Measurements from ENCODE around the gene SKP2.
A peak's percentile ranks its signal among the peaks of the same experiment; 100 is the strongest.
"Not testable (repeated sequence)": the region's sequence is repeated elsewhere in the genome, so short reads cannot be mapped to it uniquely, and the experiment has no call there.

SKP2 gene

DNA sequence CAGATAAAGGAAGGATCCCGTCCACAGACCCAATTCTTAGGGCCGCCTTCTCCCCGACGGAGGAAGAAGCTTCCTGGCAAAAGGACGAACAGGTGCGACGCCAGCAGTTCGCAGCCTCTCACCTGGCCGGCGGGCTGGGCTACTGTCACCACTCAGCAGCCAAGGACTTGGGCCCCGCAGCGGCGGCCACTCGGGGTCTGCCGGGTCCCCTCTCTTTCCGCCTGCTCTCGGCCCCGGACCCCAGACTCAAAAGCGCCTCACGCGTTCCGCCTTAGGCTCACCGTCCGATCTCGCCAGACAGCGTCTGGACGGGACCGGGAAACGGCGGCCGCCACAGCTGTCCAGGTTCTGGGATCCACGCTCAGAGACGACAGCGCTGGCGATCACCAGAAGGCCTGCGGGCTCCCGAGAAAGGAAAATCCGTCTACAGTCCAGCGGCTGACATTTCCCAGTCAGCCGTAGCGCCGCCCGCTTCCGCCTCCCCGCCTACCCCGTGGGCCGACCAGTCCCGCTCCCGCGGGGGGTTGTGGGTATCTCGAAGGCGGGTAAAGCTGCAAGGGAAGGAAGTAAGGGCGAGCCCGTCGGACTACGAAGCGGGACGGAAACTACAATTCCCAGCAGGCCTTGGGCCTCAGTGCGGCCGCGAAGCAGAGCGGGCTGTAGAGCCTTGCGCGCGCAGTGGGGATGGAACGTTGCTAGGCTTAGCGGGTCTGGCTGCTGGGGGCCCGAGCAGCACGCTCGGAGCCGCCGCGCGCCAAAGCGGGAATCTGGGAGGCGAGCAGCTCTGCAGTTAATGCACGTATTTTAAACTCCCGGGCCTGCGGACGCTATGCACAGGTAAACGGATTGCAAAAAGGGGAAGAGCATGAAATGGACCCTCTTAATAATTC is at the start of gene SKP2, which contains the start of gene LMBRD2:
Gene SKP2, plus strand, starts transcription at position 678 of the 890 bp plus-strand sequence. Its CDS starts 152 bp downstream, at position 830.
Gene LMBRD2, minus strand, starts transcription at position 454 of the 890 bp plus-strand sequence. CDS start 8,538 bp downstream, outside the sequence.
- peak; percentile 100 for DNase-seq

DNA sequence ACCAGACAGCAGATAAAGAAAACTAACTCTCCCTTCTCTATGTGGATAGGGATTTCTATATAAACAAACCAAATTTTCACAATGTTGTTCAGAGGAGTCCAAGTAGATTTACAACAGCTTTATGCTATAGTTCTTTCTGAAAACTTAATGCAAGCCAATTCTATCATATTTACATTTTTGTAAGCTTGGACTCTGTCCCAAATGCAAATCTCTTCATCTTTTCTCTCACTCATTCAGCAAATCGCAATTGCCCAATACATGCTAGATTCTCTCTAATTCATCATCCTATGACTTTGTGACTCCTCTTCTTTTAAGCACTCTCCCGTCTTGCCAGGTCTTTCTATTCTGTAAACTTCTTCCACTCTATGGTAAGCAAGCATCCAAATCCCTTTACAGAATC is 46.1 kb upstream of the SKP2 start:
- no peak for DNase-seq

DNA sequence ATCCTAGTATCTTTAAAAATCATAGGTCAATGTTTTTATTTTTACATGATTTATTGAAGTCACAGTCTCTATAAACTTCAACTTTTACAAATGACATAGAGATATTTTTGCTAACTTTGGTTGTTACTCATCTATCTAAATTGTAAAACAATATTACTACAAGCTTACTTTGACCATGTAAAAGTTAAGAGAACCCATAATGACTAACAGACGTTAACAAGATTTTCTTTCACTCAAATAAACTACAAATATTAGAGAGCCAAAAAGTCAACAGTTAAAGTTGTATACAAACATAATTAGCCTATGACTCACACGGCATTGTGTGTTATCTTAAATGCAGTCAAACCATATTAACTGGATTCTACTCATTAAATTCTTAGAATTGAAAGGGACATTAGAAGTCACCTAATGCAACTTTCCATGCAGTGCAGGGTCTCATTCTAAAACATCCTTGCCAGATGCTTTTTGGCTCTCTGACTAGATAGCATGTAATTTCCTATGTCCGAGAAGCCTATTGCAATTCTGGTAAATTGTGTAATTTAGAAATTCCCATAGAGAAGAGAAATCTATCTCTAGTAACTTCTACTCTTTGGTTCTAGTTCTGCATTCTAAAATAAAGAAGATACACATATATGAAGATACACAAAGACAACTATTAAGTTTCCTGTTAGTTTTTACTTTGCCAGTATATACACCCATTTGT is 43.0 kb upstream of the SKP2 start:
- DNase-seq = no peak

DNA sequence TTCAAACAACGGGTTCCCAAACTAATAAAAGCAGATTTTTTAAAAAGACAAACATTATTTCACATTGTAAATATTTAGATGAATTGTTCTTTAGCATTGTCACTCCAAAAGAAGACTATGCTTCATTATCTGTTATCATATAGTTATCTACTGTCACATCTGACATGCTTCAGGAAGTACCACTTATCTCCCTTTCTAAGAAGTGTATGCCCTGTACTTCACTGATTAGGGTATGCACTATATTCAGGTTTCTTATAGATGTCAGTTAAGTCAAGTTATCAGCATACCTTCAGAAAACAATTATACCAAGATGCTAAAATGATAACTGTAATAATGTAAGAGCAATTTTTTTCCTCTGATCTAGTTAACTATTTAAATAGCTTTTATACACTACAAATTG is 40.7 kb upstream of the SKP2 start:
- no peak for DNase-seq

DNA sequence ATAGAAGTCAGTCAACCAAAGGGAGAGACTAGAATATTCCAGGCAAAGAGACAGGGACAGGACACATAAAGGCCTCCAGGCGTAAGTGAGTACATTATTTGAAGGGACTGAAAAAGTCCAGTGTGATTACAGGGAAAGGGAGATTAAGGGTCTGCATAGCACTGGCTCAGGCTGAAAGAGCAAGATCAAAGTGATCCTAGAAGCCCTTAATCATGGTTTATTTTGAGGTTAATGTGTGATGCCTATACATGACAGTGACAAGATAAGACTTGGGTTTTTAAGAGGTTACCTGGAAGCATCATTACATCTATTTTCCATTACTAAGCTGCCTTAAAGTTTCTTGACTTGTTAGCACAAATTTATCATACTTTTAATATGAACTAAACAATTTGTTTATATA is 26.0 kb upstream of the SKP2 start:
- no peak for DNase-seq

DNA sequence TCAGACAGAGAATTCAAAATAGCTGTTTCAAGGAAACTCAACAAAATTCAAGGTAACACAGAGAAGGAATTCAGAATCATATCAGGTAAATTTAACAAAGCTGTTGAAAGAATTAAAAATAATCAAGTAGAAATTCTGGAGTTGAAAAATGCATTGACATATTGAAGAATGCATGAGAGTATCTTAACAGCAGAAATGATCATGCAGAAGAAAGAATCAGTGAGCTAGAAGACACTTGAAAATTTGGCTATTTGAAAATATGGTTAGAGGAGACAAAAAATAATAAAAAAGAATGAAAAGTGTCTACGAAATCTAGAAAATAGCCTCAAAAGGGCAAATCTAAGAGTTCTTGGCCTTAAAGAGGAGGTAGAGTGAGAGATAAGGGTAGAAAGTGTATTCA is 23.1 kb upstream of the SKP2 start:
- DNase-seq = no peak

DNA sequence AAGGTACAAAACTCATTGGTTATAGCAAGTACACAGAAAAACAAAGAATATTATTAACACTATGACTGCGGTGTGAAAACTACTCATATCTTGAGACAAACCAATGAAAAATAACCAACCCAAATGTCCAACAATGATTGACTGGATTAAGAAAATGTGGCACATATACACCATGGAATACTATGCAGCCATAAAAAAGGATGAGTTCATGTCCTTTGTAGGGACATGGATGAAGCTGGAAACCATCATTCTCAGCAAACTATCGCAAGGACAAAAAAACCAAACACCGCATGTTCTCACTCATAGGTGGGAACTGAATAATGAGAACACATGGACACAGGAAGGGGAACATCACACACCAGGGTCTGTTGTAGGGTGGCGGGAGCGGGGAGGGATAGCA is 22.2 kb upstream of the SKP2 start:
- DNase-seq = not testable (repeated sequence)

DNA sequence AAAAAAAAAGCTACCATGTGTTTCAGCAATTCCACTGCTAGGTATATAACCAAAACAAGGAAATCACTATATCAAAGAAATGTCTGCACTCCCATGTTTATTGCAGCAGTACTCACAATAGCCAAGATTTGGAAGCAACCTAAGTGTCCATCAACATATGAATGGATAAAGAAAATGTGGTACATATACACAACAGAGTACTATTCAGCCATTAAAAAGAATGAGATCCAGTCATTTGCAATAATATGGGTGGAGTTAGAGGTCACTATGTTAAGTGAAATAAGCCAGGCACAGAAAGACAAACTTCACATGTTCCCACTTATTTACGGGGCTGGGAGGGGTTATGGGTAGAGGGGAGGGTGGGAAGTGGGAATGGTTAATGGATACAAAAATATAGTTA is 18.9 kb upstream of the SKP2 start:
- DNase-seq = not testable (repeated sequence)

DNA sequence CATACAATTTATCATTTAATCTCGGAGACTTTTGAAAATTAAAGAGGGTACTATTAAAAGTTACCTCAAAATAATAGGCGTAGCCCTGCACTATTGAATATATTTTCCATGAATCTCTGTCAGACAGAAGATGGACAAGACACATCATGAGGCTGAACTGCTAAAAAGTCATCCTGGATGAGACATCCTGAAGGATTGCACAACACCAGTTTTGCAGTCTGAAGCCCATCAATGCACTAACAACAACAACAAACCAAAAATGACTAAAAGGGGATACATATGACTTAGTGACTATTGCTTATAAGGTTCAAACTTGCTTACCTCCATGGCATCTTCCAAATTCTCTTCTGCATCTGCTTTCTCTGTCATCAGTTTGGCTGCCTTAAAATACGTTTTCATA is 15.9 kb upstream of the SKP2 start:
- no peak for DNase-seq

DNA sequence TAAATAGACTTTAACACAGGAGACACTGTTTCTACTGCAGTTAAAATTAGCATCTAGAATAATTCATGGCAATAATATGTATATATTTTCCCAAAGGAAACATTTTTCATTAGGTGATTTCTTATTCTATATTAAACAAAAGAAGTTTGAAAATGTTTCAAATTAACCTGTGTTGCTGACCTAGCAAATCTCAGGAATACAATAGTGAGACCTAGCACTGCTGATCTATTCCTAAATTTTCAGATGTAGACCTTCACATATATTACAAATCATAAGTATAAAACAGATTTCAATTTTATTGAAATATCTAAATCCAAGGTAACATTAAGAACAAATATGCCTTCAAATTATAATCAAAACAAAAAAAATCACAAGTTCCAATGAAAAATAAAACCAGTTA is 15.3 kb upstream of the SKP2 start:
- DNase-seq = no peak

DNA sequence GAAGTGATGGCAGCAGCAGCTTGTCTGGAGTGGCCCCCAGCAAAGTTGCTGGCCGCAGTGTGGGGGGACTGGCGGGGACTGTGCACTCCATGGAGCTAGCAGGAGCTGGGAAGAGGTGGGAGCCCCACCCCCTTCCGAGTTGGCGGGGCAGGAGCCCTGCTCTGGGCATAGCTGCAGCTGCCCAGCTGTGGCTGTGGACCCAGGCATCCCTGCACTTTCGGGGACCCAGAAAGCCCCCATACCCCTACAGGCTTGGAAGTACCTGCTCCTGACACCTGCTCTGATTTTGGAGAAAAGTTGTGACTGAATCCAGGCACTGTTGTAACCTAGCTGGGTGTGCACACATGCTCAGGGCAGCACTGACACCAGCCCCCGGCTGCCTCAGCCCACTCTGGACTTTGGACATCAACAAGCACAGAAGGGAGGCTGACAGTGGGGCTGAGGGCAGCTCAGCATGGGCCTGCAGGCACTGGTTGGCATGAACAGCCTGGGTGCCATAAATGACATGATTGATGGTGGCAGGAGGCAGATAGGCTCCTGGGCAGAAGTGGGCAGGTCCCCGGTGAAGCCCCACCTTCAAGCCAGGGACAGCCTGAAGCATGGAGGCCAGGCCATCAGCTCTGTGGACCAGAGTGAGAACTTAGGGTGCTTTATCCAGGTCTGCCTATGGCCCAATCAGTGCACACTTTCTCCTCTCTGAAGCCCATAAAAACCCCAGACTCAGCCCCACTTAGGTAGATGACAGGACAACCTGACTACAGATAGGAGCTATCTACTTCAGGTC is 12.8 kb upstream of the SKP2 start:
- no peak for DNase-seq

DNA sequence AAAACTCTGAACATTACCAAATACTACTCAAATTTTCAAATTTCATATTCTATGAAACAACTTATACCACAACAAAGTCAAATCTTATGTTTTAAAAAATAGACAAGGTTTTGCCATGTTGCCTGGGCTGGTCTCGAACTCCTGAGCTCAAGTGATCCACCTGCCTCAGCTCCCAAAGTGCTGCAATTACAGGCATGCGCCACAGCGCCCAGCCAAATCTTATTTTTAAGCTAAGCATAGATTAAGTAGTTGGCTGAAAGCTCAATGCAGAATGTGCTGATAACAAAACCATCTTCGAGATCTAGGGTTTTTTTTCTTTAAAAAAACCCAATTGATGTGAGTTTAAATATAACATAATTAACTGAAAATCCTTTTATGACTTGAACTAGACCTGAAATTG is 6.6 kb upstream of the SKP2 start:
- DNase-seq = no peak

DNA sequence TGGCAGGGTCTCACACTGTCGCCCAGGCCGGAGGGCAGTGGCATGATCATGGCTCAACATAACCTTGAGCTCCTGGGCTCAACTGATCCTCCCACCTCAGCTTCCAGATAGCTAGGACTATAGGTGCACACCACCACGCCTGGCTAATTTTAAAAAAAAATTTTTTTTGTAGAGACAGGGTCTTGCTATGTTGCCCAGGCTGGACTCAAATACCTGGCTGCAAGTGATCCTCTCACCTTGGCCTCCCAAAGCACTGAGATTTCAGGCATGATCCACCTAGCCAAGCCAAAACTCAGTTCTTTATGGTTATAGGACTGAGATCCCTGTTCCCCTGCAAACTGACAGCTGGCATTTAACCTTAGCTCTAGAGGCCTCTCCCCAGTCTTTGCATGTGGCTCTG is 5.5 kb upstream of the SKP2 start:
- DNase-seq = no peak

DNA sequence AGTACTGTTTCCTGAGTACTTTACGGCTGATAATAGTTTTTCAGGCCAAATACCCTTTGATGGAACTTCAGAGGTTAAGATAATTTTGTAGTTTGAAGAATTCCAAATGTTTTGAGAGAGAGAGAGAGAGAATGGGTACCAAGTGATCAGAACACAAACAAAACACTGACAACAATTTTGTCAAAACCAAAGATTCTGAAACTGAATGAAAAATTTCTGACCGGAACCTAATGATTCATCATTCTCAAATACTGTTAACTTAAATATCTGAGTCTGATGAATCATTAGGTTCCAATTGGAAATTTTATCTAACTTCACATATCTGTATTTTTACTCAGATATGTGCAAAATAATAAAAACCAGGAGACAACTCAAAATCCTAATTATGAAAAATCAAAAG is 4.2 kb upstream of the SKP2 start:
- no peak for DNase-seq

DNA sequence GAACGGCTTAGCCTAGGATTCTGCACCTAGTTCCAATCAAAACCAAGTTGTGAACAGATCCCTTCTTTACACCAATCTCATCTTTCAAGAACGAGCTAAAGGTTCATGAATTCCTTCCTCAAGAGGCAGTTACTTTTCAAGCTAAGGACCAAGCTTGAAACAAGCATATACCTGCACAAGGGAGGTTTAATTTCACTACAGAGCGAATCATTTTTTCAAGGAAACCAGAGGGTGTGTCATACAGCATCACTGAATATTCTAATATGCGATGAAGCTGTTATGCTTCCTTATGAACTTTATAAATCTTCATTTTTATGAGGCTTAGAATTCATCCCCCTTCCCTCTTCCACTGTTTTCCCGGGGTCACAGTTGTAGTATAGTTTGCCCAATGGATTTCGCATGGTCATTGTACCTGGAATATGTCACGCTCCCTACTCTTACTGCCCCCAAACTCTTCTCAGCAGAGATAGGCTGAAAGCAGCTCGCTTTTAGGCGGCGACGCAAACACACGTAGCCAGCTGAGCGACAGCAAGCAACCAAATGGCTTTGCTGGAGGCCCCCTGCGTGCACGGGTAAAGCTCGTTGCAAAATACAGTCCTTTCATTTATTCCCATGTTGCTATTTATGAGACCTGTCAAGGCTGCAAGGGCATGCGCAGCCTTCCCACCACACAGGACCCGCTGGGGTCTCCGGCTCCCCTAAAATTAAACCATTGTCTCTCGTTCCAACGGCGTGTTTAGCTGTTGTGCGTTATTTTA is 1.1 kb upstream of the SKP2 start:
- peak; percentile 80 for DNase-seq

DNA sequence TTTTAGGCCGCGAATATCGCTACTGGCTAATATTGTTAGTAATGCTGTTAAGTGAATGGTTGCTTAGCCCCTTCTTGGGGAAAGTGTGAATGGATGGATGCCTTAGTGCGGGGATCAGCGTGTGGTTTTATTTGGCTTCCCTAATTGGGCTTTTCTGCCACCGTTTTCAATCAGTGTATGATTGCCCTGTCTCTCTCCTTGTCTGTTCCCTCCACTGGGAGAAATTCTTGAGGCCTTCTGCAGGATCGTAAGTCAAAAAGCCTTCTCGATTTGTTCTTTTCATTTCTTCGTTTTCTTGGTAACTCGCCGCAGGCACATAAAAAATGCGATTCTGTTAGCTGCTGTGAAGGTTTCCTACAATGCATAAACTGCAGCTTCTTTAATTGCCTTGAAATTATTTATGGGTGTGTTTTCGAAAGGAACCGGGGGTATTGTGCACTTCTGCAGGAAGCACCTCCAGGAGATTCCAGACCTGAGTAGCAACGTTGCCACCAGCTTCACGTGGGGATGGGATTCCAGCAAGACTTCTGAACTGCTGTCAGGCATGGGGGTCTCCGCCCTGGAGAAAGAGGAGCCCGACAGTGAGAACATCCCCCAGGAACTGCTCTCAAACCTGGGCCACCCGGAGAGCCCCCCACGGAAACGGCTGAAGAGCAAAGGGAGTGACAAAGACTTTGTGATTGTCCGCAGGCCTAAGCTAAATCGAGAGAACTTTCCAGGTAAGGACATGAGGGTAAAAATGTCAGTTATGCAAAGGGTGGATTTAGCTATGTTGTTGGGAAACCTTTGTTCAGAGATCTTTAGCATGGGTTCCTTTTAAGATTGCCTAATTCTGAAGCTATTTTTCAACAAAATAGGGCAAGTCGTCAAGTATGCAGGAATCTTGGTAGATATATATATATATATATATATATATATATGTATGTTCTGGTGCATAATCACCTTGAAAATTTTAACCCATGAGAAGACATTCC is 700 bp downstream of the SKP2 start:
- DNase-seq = no peak

DNA sequence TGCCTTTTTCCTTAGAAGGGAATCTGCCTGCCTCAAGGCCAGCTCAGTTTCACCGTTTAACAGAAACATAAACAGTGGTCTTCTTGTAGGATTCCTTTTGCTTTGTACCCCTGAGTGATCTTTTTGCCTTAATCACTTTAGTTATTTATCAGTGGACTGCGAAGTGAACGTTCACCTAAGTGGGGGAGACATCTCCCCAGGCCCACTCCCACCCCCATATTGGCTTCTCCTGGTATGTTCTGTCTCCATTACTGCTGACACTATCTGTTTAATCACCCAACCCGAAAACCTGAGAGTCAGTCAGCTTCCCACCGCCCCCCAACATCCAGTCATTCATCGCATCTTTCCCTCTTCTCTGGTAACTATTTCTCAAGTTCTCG is 1.4 kb downstream of the SKP2 start:
- DNase-seq = no peak

DNA sequence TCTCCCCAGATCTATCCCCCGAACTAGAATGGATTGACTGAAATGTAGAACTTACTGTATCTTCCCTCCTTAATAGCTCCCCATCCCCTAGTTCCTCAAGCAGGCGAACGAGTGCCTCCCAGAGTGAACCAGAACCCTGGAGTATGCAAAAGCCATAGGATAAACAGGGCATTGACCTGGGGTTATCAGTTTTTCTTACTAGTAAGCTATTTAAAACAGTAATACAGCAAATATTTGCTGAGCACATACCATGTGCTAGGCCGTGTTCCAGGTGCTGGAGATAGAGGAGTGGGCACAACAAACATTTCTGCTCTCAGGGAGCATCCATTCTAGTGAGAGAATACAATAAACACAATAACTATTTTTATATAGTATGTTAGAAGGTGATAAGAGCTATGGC is 1.8 kb downstream of the SKP2 start:
- DNase-seq = no peak

DNA sequence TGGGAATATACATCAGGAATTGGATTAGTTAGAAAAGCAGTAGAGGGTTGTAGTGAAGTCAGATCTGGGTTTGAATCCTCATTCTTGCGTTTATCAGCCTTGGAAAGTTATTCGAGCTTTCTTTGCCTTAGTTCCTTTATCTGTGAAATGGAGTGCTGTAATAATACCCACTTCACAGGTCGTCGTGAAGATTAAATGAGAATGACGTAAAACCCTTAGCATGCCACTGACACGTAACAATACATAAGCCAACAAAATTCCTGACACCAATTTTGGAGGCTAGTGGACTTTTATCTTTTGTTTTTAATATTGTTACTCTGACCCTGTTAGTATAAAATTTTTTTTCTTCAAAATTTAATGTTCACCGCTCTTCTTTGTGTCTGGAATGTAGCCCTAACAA is 3.4 kb downstream of the SKP2 start:
- no peak for DNase-seq

DNA sequence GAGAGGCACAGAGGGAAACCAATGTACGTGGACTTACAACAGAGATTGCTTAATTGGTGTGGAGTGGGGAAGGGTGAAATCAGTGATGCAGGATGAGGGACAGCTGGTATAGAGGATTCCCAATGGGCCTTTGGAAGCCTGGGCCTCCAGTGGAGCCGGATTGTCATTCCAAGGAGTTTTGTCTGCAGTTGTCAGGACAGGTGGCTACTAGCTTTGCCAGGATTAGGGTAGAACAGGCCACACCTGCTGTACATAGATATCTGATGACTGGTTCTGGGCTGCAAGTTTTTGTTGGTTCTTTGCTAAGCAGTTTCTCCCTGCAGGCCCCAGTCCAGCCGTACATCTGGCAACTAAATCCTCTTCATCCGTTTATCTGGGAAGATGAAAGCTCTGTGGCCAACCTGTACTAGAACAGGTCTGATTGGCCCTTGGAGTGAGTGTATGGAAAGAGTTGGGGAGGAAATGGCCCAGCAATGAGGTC is 4.2 kb downstream of the SKP2 start:
- DNase-seq = no peak

DNA sequence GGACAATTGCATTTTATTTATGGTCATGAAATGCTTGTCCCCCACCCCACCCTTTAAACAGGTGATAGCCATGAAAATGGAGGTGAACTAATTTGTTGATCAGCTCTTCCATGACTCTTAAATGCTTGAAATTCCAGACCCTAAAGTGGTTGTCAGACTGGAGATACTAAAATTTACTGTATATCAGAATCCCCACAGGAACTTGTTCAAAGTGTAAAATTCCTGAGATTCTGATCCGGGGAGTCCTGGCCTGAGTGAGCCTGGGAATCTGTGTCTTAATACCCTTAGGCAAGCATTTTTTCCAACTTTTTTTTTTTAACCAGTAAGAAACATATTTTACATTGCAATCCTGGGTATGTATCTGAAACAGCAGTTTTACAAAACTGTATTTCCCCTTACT is 4.7 kb downstream of the SKP2 start:
- DNase-seq = no peak

All from activated effector memory CD4-positive, alpha-beta T cell treated with anti-CD3 and anti-CD28 coated beads, Interleukin-2, amount 50 U/mL, for 16 hours (primary cell).